Transverse colon (tissue), 4 donors: ENCODE results near the gene PAFAH1B2.

Experiments used
- CTCF ChIP-seq, 5 experiments: fragments of 200-600 bp in 3 of 5; fragments of 450-650 bp in 2 of 5; sonication (generic) in 3 of 5; IDR thresholded peaks; 1 replicate in 2 of 5; 2 replicates in 3 of 5; pipeline ENCODE4 v1.5.1; 2016 to 2017; ENCODE audit warnings: antibody characterized with exemption in 5 of 5, inconsistent platforms in 3 of 5, mild to moderate bottlenecking in 2 of 5, moderate library complexity in 1 of 5
- POLR2A ChIP-seq: fragments of 450-650 bp; IDR thresholded peaks from one replicate; pipeline ENCODE4 v1.6.1; 2016; ENCODE audit warnings: antibody characterized with exemption, mild to moderate bottlenecking, moderate library complexity
- POLR2AphosphoS5 ChIP-seq, 3 donors: sonication (generic); formaldehyde crosslinking; IDR thresholded peaks; one replicate each; pipeline ENCODE4 v1.6.1; 2016; ENCODE audit warnings: antibody characterized with exemption in 3 of 3

DNA sequence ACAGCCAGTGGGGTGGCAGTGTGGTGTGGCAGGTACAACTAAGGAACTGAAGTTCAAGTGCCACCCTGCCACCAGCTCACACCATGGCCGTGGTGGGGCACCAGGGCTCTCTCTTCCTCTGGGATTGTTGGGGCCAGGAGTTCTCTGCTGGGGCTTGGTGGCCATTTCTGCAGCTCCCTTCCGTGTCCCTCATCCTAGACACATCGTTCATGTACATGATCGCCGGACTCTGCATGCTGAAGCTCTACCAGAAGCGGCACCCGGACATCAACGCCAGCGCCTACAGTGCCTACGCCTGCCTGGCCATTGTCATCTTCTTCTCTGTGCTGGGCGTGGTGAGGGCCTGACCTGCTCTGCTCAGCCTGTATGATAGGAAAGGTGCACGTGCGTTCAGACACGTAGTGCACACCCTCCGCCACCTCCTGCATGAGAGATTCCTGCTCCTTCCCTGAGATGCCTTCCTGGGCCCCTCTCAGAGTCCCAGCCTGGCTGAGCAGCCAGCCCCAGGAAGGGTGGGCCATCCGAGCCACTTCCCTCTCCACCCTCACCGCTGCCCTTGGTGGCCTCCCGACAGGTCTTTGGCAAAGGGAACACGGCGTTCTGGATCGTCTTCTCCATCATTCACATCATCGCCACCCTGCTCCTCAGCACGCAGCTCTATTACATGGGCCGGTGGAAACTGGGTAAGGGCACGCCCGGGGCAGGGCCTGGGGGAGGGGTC lies 47.8 kb downstream of the PAFAH1B2 start:
- TF ChIP-seq CTCF (IDR thresholded peaks at IDR 0.05) (no peak), POLR2A (no peak), POLR2AphosphoS5 (IDR thresholded peaks at IDR 0.05) (no peak)
